ENCODE measurements around the gene WDR5.

WDR5 gene

GRCh38 chr9:134180786-134181647 lies 45.1 kb downstream of the WDR5 start:
- no peaks in the 10 kb centered on the region for H3K36me3 ChIP-seq (replicated peaks; ENCODE audit: insufficient read depth, low read length)
- TF ChIP-seq EZH2 (optimal IDR thresholded peaks at IDR 0.05; ENCODE audit: low read depth, low read length) (no peak), CTCF (IDR thresholded peaks at IDR 0.05; ENCODE audit: low read length) (no peak), EZH2phosphoT487 (IDR thresholded peaks at IDR 0.05; ENCODE audit: low read length) (no peak)
- peak overlapping the region; percentile 38; the same call in 1 of the 2 replicates for H3K4me2 ChIP-seq (ENCODE audit: low read depth, low read length)
- H3K9me2 ChIP-seq (replicated peaks; ENCODE audit: insufficient read depth, low read length) = no peaks in the 10 kb centered on the region
- peaks cover 13% of the 10 kb centered on the region; the same call in 1 of the 2 replicates for H3K4me1 ChIP-seq (ENCODE audit: low read length)
- H2AFZ ChIP-seq (ENCODE audit: low read length) = no peak overlapping the region
- DNase-seq = no peak
- H3F3A ChIP-seq (ENCODE audit: insufficient read depth, low read length) = peaks cover 11% of the 10 kb centered on the region
- H3K4me3 ChIP-seq (ENCODE audit: low read length) = no peak overlapping the region
- no peaks in the 10 kb centered on the region for H3K79me2 ChIP-seq (ENCODE audit: low read length)
- peaks cover 55% of the 10 kb centered on the region for H3K27me3 ChIP-seq (replicated peaks; ENCODE audit: insufficient read depth, low read length)
- H3K9me3 ChIP-seq (replicated peaks; ENCODE audit: insufficient read depth, low read length) = no peaks in the 10 kb centered on the region
- H4K20me1 ChIP-seq (ENCODE audit: insufficient read depth, low read length) = no peaks in the 10 kb centered on the region
- no peak overlapping the region for H3K27ac ChIP-seq (ENCODE audit: low read length)
- H3K9ac ChIP-seq (ENCODE audit: low read length) = no peak overlapping the region

- Histone ChIP-seq H2AFZ (ENCODE audit: low read length) (no peak overlapping the region), H3K79me2 (ENCODE audit: low read length) (no peaks in the 10 kb centered on the region), H3K9me3 (replicated peaks; ENCODE audit: insufficient read depth, low read length) (no peaks in the 10 kb centered on the region), H3K27ac (ENCODE audit: low read length) (no peak overlapping the region), H3K9ac (ENCODE audit: low read length) (no peak overlapping the region), H3K9me2 (replicated peaks; ENCODE audit: insufficient read depth, low read length) (no peaks in the 10 kb centered on the region), H3F3A (ENCODE audit: insufficient read depth, low read length) (peaks cover 11% of the 10 kb centered on the region), H4K20me1 (ENCODE audit: insufficient read depth, low read length) (no peaks in the 10 kb centered on the region), H3K4me2 (ENCODE audit: low read depth, low read length) (peak overlapping the region; percentile 38; the same call in 1 of the 2 replicates), H3K36me3 (replicated peaks; ENCODE audit: insufficient read depth, low read length) (no peaks in the 10 kb centered on the region), H3K4me1 (ENCODE audit: low read length) (peaks cover 13% of the 10 kb centered on the region; the same call in 1 of the 2 replicates), H3K4me3 (ENCODE audit: low read length) (no peak overlapping the region), H3K27me3 (replicated peaks; ENCODE audit: insufficient read depth, low read length) (peaks cover 55% of the 10 kb centered on the region)
- TF ChIP-seq CTCF (IDR thresholded peaks at IDR 0.05; ENCODE audit: low read length) = no peak
- TF ChIP-seq EZH2phosphoT487 (IDR thresholded peaks at IDR 0.05; ENCODE audit: low read length) = no peak
- no peak for TF ChIP-seq EZH2 (optimal IDR thresholded peaks at IDR 0.05; ENCODE audit: low read depth, low read length)
- DNase-seq = peak; percentile 54
These were observed 45.8 kb downstream of the WDR5 start for GRCh38 chr9:134181648-134182034.

GRCh38 chr9:134182554-134183085 lies 46.7 kb downstream of the WDR5 start:
- Histone ChIP-seq H3K9me3 (replicated peaks; ENCODE audit: insufficient read depth, low read length) (no peaks in the 10 kb centered on the region), H3K4me2 (ENCODE audit: low read depth, low read length) (no peak overlapping the region), H3F3A (ENCODE audit: insufficient read depth, low read length) (peaks cover 11% of the 10 kb centered on the region), H3K36me3 (replicated peaks; ENCODE audit: insufficient read depth, low read length) (no peaks in the 10 kb centered on the region), H2AFZ (ENCODE audit: low read length) (no peak overlapping the region), H3K27ac (ENCODE audit: low read length) (no peak overlapping the region), H4K20me1 (ENCODE audit: insufficient read depth, low read length) (no peaks in the 10 kb centered on the region), H3K4me3 (ENCODE audit: low read length) (no peak overlapping the region), H3K9ac (ENCODE audit: low read length) (no peak overlapping the region), H3K27me3 (replicated peaks; ENCODE audit: insufficient read depth, low read length) (peaks cover 55% of the 10 kb centered on the region), H3K9me2 (replicated peaks; ENCODE audit: insufficient read depth, low read length) (no peaks in the 10 kb centered on the region), H3K4me1 (ENCODE audit: low read length) (peaks cover 13% of the 10 kb centered on the region; the same call in 1 of the 2 replicates), H3K79me2 (ENCODE audit: low read length) (no peaks in the 10 kb centered on the region)
- TF ChIP-seq CTCF (IDR thresholded peaks at IDR 0.05; ENCODE audit: low read length) (no peak), EZH2phosphoT487 (IDR thresholded peaks at IDR 0.05; ENCODE audit: low read length) (no peak), EZH2 (optimal IDR thresholded peaks at IDR 0.05; ENCODE audit: low read depth, low read length) (no peak)
- DNase-seq = no peak
